ENCODE results near the gene NTRK3.

NTRK3 gene

DNA sequence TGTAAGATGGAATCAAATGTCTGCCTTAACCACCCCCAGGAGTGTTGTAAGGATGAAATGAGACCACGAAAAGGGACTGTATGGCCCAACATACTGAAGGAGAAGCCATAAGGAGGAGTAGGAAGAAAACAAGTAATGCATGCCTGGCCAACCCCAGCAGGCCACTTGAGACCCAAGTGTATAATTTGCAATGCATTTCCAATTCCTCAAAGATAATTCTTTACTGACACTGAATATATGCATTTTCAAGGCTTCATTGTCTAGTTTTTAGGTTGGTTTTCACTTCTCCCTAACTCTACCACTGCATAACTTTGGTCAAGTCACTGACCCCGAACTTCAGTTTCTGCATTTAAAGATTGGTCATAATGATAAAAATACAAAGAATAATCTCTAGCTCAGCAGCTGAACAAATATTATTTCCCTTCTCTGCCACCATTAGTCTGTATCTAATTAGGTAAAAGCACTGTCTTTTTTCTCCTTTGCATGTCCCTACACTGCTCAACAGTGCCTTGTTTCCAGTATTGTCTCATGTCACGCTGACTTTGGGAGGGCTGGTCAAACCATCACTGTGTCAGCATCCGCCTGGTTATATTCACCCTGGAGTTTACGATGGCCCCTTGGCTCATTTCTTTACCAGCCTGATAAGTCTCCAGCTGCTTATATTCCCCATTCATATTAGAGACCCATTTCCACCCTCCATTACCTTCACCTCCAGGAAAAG, 378.6 kb downstream of the NTRK3 start:
- no peak overlapping the region for H3K4me3 ChIP-seq (ENCODE audit: low read depth, low read length)
- TF ChIP-seq, protein P1, sequence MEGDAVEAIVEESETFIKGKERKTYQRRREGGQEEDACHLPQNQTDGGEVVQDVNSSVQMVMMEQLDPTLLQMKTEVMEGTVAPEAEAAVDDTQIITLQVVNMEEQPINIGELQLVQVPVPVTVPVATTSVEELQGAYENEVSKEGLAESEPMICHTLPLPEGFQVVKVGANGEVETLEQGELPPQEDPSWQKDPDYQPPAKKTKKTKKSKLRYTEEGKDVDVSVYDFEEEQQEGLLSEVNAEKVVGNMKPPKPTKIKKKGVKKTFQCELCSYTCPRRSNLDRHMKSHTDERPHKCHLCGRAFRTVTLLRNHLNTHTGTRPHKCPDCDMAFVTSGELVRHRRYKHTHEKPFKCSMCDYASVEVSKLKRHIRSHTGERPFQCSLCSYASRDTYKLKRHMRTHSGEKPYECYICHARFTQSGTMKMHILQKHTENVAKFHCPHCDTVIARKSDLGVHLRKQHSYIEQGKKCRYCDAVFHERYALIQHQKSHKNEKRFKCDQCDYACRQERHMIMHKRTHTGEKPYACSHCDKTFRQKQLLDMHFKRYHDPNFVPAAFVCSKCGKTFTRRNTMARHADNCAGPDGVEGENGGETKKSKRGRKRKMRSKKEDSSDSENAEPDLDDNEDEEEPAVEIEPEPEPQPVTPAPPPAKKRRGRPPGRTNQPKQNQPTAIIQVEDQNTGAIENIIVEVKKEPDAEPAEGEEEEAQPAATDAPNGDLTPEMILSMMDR (IDR thresholded peaks at IDR 0.05; ENCODE audit: borderline replicate concordance, insufficient read depth, low read depth, low read length), result no peak

DNA sequence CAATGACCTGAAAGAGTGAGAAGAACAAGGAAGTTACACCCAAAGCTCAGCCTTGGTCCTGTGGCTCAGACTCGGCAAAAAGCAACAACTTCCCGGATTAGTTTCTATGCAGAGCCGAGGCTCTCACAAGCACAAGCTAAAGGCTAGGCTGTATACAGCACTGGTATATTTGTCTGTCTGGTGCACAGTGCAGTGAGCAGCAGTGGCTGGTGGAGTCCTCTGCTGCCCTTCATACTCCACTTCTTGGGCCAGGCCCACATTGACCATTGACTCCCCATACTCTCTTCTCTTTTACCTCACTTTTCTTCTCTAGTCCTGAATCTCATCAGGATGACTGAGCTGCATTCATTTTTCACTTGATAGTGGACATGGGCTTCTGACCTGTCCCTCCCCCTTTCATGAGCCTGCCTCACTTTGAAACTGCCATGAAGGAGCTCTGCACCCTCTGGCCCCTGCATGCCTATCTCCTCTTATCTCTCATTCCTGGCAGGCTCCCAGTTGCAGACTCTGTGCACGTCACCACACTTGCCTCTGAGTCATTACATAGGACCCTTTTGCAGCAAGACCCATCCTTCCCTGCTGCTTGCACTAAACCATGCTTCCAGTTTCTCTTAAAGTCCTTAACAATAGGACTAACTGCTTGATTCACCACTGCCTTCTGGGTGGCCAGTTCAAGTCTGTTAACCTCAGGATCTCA, 379.3 kb downstream of the NTRK3 start:
- TF ChIP-seq, protein P1 (IDR thresholded peaks at IDR 0.05; ENCODE audit: borderline replicate concordance, insufficient read depth, low read depth, low read length), result no peak
- H3K4me3 ChIP-seq (ENCODE audit: low read depth, low read length), result no peak overlapping the region

DNA sequence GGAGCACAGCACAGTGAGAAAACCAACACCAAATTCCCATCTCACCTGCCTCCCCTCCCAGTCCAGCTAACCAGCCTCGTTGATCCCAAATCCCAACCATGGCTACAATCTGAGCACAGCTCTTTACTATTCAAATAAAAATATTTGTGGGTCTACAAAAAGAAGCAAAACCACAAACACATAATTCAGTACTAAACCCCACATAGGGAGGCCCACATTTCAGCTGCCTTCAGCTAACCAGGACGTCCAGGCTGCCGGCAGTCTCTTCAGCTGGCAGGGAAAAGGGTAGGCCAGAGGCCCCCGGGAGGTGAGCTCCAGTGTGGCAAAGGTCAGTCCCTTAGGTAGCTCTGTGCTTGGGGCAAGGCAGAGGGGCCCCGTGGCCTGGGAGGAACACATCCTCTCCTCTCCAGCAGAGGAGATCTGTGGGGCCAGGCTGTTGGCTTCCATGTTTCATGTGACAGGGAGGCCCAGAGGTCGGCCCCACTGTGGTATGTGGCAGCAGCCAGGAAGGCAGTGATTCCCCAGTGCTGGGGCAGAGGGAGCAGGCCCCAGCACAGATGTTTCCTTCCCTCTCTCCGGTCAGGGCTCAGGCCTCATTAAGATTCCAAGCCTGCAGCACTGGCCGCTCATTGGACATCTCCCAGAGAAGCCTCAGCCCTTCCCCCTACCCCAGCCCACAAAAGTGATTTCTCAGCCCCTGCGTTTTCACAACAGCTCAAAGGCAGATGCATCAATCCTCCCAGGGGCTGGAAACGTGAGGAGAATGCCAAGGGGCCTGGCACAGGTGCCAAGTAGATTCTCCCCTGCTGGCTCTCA, 381.4 kb downstream of the NTRK3 start:
- no peak overlapping the region for H3K4me3 ChIP-seq (ENCODE audit: low read depth, low read length)
- TF ChIP-seq, protein P1 (IDR thresholded peaks at IDR 0.05; ENCODE audit: borderline replicate concordance, insufficient read depth, low read depth, low read length), result no peak

DNA sequence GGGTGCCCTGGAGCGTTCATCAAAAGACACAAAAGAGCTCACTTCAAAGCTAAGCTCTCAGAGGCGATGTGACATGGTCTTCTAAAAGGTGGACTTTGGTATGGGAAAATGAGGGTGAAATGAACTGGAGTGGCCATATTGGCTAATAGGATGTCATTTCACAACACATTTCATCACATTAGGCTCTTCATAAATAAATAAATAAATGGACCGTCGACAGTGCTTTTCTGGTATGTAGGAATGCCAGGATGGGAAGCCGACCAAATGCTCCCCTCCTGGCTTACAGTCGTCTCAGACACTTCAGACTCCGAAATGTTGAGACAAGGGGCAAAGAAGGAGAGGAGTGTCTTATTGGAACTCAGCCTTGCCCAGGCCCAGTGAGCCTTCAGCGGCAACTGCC, 383.0 kb downstream of the NTRK3 start:
- no peak overlapping the region for H3K4me3 ChIP-seq (ENCODE audit: low read depth, low read length)
- TF ChIP-seq, protein P1 (IDR thresholded peaks at IDR 0.05; ENCODE audit: borderline replicate concordance, insufficient read depth, low read depth, low read length), result no peak

DNA sequence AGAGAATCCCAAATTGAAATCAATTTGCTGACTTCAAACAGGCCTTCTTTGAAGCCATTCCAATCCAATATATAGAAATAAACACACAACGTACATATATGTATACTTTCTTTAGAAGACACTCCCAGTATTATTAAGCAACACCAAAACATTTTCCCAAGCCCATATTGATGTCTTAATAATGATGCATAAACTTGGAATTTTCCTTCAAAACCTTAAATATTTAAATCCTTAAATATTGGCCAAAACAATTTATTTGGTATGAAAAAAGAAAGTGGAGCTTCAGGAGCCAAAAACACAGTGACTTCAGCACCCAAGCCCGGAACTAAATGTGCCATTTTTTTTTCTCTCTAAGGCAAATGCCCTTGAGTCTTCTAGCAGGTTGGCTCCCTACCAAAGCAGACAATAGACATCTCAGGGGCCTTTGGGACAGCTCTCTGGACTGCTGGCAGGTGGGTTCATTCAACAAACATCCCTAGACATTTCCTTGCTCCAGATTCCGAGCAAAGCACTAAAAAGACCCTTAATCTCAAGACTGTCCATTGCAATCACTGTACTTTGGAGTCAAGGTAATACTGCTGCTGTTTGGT, 384.7 kb downstream of the NTRK3 start:
- TF ChIP-seq, protein P1 (IDR thresholded peaks at IDR 0.05; ENCODE audit: borderline replicate concordance, insufficient read depth, low read depth, low read length), result no peak
- H3K4me3 ChIP-seq (ENCODE audit: low read depth, low read length), result no peak overlapping the region

DNA sequence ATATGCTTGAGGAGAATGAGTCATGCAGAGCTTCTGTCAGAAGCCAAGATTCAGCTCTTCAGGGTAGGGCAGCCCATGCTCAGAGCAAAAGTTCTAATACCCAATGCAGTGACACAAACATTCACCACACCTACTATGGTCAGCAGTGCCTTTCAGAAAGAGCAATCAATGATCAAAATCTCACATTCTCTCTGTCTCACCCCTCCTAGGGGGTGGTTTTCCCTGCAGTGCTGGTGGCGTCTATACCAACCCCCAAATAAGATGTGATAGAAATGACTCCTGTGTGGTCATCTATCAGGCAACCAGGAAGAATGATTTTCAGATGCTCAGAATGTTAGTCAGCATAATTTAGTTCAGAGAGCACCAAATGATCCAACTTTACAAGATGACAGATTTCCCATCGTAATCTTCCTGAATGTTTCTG, 385.3 kb downstream of the NTRK3 start:
- no peak overlapping the region for H3K4me3 ChIP-seq (ENCODE audit: low read depth, low read length)
- TF ChIP-seq, protein P1 (IDR thresholded peaks at IDR 0.05; ENCODE audit: borderline replicate concordance, insufficient read depth, low read depth, low read length), result no peak
